HCT116 (cell line): ENCODE results near the gene CDH1.

Source experiments
- CEBPB ChIP-seq: IDR thresholded peaks from 2 replicates; pipeline ENCODE4 v1.6.1; 2012; ENCODE audit warnings: low read depth
- CTCF ChIP-seq, 3 experiments: fragments of 200-600 bp in 1 of 3; sonication (generic) in 1 of 3; IDR thresholded peaks in 2 of 3; conservative IDR thresholded peaks in 1 of 3; 2 replicates each; pipeline ENCODE4 v1.5.1; 2012 to 2017; ENCODE audit warnings: low read depth in 2 of 3, low read length in 2 of 3, antibody characterized with exemption in 1 of 3, borderline replicate concordance in 1 of 3, control low read depth in 1 of 3, mild to moderate bottlenecking in 1 of 3, mixed read lengths in 1 of 3, mixed run types in 1 of 3, moderate library complexity in 1 of 3; ENCODE audit not compliant: insufficient read depth in 1 of 3
- JUND ChIP-seq: IDR thresholded peaks from 2 replicates; pipeline ENCODE4 v1.6.1; 2012
- TF ChIP-seq, protein P1 (sequence below): IDR thresholded peaks from 2 replicates; pipeline ENCODE4 v1.6.1; 2012

- TF ChIP-seq CTCF (IDR thresholded peaks at IDR 0.05 in 2 of 3, conservative IDR thresholded peaks at IDR 0.05 in 1 of 3; ENCODE audit: borderline replicate concordance in 1 of 3, insufficient read depth in 1 of 3, low read depth in 2 of 3, low read length in 2 of 3) (no peak), CEBPB (no peak), JUND (no peak)
- TF ChIP-seq, protein P1, sequence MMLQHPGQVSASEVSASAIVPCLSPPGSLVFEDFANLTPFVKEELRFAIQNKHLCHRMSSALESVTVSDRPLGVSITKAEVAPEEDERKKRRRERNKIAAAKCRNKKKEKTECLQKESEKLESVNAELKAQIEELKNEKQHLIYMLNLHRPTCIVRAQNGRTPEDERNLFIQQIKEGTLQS = no peak
Observed at GRCh38 chr16:68733570-68733969, 3.5 kb upstream of the CDH1 start.
